Kidney (tissue), 14 donors: ENCODE measurements around the gene CHAF1A. TPM values are rescaled to one million over a fixed set of nuclear protein-coding genes. Genes with fewer than 3 reads are reported as not detected.

ENCODE experiments used
- DNase-seq, 5 donors: peaks; one replicate each; pipeline ENCODE4 v3.0.0-alpha.2; 2013 to 2020
- FAIRE-seq: peaks from 2 replicates; lab custom pipeline; 2012; peaks lifted over from hg19 to GRCh38; lab: Jason Lieb, UNC
- H3K27ac ChIP-seq, 2 donors: one replicate each; pipeline ENCODE4 v1.7.0; 2013; ENCODE audit warnings: low read depth in 2 of 2, low read length in 2 of 2, inconsistent platforms in 1 of 2
- H3K27me3 ChIP-seq: one replicate; pipeline ENCODE4 v1.7.1; 2013; ENCODE audit warnings: low read length, inconsistent platforms; ENCODE audit not compliant: control insufficient read depth, insufficient read depth
- H3K36me3 ChIP-seq, 3 donors: one replicate each; pipeline versions ENCODE4 v1.7.0 to v1.7.1; 2013; ENCODE audit warnings: low read length in 3 of 3, control low read depth in 1 of 3, inconsistent platforms in 1 of 3; ENCODE audit not compliant: insufficient read depth in 3 of 3, control insufficient read depth in 2 of 3
- H3K4me1 ChIP-seq, 3 donors: one replicate each; pipeline versions ENCODE4 v1.7.0 to v1.7.1; 2013; ENCODE audit warnings: low read length in 3 of 3, inconsistent platforms in 1 of 3, low read depth in 1 of 3; ENCODE audit not compliant: control insufficient read depth in 2 of 3, insufficient read depth in 2 of 3
- H3K4me3 ChIP-seq, 3 donors: one replicate each; pipeline versions ENCODE4 v1.7.0 to v1.8.1; 2013; ENCODE audit warnings: low read length in 3 of 3, control low read depth in 1 of 3, inconsistent platforms in 1 of 3
- H3K9ac ChIP-seq, 3 donors: one replicate each; pipeline versions ENCODE4 v1.7.0 to v1.7.1; 2013; ENCODE audit warnings: low read length in 3 of 3, control low read depth in 1 of 3, inconsistent platforms in 1 of 3
- H3K9me3 ChIP-seq, 3 donors: one replicate each; pipeline versions ENCODE4 v1.7.0 to v1.7.1; 2013; ENCODE audit warnings: low read length in 3 of 3, control low read depth in 1 of 3, inconsistent platforms in 1 of 3; ENCODE audit not compliant: control insufficient read depth in 2 of 3, insufficient read depth in 1 of 3
- intact Hi-C: fragments of 100-400 bp; cut with DNase I; formaldehyde crosslinking; loops from one replicate; pipeline ENCODE4 v1.11.1; 2022
- polyA plus RNA-seq: library from polyadenylated mRNA; stranded (reverse); fragments of 350-450 nt; fragmentation: Illumina TruSeq; extraction: RNeasy Lipid Tissue Mini Kit (QIAGEN cat#74804); gene quantifications from one replicate; pipeline ENCODE4 v1.2.3, GENCODE V29; 2014; ENCODE audit warnings: low read depth, low replicate concordance; ENCODE audit not compliant: insufficient read depth
- total RNA-seq: library from RNA; stranded (reverse); fragmentation: NEBNext Ultra II Directional; extraction: Animal tissue kit (Norgen Biotek cat#: 25700); gene quantifications from one replicate; pipeline ENCODE4 v1.2.1, GENCODE V29; 2021
- TF ChIP-seq, protein P1 (sequence below): IDR thresholded peaks from 3 replicates; pipeline ENCODE4 v1.5.1; 2012; ENCODE audit warnings: mild to moderate bottlenecking, moderate library complexity, borderline replicate concordance; ENCODE audit not compliant: insufficient read depth; ENCODE audit errors: extremely low read depth
- donor health status: control.
- donor health status: control.
- donor health status: control.
- donor health status: control.
- donor health status: control.
- donor health status: DM: yes; HTN: yes; CAD: no.
- donor health status: Normal renal cell carcinoma (clear cell type).

Gene CHAF1A
- total and polyA plus RNA-seq, 2 donors from 2014 or later = 2.7 to 10.0 TPM

- no peaks in the 10 kb centered on the region for H3K9me3 ChIP-seq
- peak overlapping the region; percentile 74 to 77 for H3K27ac ChIP-seq
- TF ChIP-seq, protein P1, sequence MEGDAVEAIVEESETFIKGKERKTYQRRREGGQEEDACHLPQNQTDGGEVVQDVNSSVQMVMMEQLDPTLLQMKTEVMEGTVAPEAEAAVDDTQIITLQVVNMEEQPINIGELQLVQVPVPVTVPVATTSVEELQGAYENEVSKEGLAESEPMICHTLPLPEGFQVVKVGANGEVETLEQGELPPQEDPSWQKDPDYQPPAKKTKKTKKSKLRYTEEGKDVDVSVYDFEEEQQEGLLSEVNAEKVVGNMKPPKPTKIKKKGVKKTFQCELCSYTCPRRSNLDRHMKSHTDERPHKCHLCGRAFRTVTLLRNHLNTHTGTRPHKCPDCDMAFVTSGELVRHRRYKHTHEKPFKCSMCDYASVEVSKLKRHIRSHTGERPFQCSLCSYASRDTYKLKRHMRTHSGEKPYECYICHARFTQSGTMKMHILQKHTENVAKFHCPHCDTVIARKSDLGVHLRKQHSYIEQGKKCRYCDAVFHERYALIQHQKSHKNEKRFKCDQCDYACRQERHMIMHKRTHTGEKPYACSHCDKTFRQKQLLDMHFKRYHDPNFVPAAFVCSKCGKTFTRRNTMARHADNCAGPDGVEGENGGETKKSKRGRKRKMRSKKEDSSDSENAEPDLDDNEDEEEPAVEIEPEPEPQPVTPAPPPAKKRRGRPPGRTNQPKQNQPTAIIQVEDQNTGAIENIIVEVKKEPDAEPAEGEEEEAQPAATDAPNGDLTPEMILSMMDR = peak; percentile 37
- H3K36me3 ChIP-seq = peaks cover 0 to 10% (median 3%) of the 10 kb centered on the region in 3 donors
- no peaks in the 10 kb centered on the region for H3K27me3 ChIP-seq
- DNase-seq (peak in 1 of 5 donors; percentile 84), FAIRE-seq (no peak)
- H3K9ac ChIP-seq = no peak overlapping the region
- H3K4me1 ChIP-seq = peaks cover 0 to 48% (median 42%) of the 10 kb centered on the region in 3 donors
- H3K4me3 ChIP-seq = no peak overlapping the region
- intact Hi-C loops = no loop called here
Measured at GRCh38 chr19:4369888-4370260, 32.6 kb upstream of the CHAF1A start.

- peaks cover 0 to 5% (median 3%) of the 10 kb centered on the region in 3 donors for H3K36me3 ChIP-seq
- H3K4me1 ChIP-seq = peaks cover 0 to 54% (median 47%) of the 10 kb centered on the region in 3 donors
- no peak overlapping the region for H3K4me3 ChIP-seq
- no peak overlapping the region for H3K27ac ChIP-seq
- intact Hi-C loops = no loop called here
- DNase-seq = peak in 2 of 5 donors; percentile 50 to 73
- no peaks in the 10 kb centered on the region for H3K9me3 ChIP-seq
- TF ChIP-seq, protein P1 = no peak
- no peak for FAIRE-seq
- no peaks in the 10 kb centered on the region for H3K27me3 ChIP-seq
- no peak overlapping the region for H3K9ac ChIP-seq
Measured at GRCh38 chr19:4370418-4371041, 31.9 kb upstream of the CHAF1A start.

- Histone ChIP-seq H3K27ac (no peak overlapping the region), H3K9me3 (no peaks in the 10 kb centered on the region), H3K4me3 (no peak overlapping the region), H3K9ac (no peak overlapping the region), H3K4me1 (peaks cover 0 to 64% (median 56%) of the 10 kb centered on the region in 3 donors), H3K27me3 (no peaks in the 10 kb centered on the region), H3K36me3 (peaks cover 0 to 2% (median 0%) of the 10 kb centered on the region in 3 donors)
- TF ChIP-seq, protein P1 = no peak
- DNase-seq (peak; percentile 72 to 84 (median 75)), FAIRE-seq (no peak)
- intact Hi-C loops = no loop called here
Measured at GRCh38 chr19:4371247-4372164, 30.9 kb upstream of the CHAF1A start.
